IPS DF 19.7 (cell line): ENCODE data around the gene BBS10.
"Not testable (repeated sequence)": the region's sequence is repeated elsewhere in the genome, so short reads cannot be mapped to it uniquely, and the experiment has no call there.

Source experiments
- DNase-seq: peaks from one replicate; pipeline ENCODE4 v3.0.0-alpha.2; 2013; ENCODE audit warnings: low read depth, low spot score

BBS10 gene

DNA sequence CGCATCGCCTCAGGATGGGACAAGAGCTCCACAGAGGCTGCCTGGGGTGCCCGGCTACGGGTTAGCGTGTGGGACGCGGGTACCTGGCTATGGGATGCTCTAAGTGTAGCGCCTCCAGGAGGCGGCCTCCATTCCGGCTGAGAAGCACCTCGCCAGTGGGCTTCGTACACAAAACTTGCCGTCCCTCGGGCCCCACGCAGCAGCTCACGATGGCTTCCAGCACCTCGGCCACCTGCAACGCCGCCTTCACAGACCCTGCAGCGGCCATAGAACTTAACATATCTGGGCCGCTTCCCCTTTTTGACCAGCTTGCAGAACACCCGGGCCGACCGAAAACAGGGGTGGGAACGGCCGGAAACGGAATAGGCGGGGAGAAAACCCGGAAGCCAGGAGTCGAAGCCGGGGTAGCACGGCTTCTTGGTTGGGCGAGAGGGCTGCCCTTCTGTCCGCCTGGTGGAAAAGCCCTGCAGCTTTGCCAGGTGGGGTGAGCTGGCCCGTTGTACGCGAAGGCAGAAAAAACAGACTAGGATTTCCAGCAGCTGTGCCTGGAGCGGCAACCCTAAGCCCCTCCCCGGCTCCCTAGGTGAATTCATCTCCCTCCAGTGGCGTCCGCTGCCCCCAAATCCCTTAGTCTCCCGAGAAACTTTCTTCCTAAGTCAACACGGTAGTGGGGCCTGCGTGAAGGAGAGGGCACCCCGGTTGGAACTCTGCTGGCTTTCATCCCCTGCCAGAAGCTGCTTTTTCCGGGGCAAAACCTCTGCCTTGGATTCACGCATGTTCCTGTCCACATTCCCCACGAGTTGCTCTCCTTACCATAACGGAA lies at the start of gene BBS10:
Gene BBS10, minus strand, starts transcription at position 337 of the 823 bp plus-strand sequence. Its CDS starts 57 bp downstream, at position 280.
- peak; percentile 68 for DNase-seq

DNA sequence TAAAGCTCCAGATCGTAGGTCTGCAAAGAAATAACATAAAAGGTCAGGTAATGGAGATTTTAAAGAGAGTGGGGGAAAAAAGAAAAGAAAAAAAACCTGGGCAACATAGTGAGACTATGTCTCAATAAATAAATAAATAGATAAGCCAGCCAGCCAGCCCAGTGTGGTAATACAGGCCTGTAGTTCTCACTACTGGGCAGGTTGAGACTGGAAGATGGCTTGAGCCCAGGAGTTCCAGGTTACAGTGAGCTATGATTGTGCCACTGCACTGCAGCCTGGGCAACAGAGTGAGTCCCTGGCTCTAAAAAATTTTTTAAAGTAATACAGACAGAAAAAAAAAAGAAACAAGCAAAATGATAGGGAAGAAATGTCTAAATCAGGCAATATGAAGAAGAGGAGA lies 43.2 kb upstream of the BBS10 start:
- DNase-seq: no peak

DNA sequence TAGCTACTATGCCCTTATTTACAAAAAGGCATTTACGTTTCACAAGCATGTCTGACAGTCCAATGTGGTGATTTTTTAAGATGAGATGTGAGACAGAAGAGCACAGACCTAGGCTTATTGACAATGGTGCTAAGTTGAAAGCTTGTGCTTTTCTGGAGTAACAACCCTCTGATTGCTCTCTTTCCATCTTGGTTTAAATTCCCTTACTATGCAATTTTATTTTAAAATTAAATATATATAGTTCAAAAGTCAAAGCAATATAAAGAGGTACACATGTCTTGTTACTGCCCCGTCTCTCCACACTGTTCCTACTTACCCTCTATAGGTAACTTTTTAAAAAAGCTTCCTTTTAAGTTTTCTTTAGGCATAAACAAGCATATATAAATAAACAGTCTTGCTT lies 39.4 kb upstream of the BBS10 start:
- DNase-seq: no peak

DNA sequence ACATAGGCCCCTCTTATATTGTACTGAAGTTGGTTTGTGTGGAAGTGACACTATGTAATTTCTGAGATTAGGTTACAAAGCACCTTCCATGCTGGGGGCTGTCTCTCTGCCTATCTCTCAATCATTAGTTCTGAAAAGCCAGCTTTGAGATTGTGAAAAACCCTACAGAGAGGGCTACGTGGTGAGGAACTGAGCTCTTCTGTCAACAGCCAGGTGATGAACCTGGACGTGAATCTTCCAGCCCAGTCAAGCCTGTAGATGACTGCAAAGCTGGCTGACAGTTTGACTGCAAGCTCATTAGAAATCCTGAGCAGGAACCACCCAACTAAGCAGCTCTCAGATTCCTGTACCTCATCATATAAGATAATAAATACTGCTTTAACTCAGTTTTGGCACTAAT lies 36.3 kb upstream of the BBS10 start:
- DNase-seq: no peak

- DNase-seq: no peak
These were observed 35.8 kb upstream of the BBS10 start for GRCh38 chr12:76383988-76384387.

DNA sequence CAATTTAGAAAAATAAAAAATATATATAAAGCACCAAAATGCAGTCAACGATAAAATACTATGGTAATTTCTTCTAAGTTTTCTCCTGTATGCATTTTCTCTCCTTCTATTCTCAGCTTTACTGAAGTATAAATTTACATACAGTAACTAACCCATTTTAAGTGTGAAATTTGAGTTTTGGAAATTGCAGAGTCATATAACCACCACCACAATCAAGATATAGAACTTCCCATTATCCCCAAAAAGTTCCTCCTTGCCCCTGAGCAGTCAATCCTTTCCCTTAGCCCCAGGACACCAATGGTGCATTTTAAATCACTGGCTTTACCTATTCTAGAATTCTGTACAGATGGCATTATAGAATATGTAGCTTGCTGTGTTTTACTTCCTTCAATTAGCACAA lies 31.0 kb upstream of the BBS10 start:
- no peak for DNase-seq

GRCh38 chr12:76376876-76377275 lies 28.7 kb upstream of the BBS10 start:
- DNase-seq: not testable (repeated sequence)

DNA sequence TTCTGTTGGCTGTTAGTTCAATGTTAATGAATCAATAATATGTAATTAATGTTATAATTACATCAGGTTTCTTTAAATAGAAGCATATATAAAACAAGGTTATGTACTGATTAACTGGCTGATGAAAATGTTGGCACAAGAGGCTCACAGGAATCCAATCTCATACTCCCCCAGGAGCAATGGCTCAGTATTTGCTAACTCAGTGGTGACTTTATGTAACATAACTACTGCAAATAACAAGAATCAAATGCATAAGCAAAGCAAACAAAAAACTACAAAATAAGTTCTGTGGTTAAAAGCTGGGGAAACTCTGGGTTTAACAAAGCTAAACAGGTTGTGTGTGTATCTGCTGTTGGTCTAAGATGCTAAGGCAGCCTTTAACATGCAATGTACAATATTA lies 27.7 kb upstream of the BBS10 start:
- no peak for DNase-seq

GRCh38 chr12:76375470-76375869 lies 27.3 kb upstream of the BBS10 start:
- DNase-seq: no peak

- no peak for DNase-seq
These were observed 26.3 kb upstream of the BBS10 start for GRCh38 chr12:76374386-76375020.

DNA sequence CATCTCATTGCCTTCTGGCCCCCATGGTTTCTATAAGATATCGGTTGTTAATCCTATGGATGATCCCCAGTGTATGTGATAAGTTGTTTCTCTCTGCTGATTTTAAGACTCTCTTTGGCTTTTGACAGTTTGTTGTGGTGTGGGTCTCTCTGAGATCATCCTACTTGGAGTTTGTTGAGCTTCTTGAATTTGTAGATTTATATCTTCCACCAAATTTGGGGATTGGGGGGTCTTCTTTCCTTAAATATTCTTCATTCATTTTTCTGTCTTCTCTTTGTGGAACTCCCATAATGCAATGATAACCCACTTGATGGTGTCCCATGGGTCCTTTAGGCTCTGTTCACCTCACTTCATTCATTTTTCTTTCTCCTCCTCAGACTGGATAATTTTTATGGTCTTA lies 20.0 kb upstream of the BBS10 start:
- no peak for DNase-seq

DNA sequence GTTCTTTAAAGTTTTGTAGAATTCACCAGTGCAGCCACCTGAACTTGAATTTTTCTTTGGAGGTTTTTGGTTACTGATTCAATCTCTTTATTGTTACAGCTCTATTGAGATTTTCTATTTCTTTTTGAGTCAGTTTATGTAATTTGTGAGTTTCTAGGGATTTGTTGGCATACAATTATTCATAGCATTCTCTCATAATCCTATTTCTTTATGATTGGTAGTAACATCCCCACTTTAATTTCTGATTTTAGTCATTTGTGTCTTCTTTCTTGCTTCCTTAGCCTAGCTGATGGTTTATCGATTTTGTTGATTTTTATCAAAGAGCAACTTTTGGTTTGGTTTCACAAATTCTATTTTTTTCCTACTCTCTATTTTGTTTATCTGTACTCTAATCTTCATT lies 17.9 kb upstream of the BBS10 start:
- DNase-seq: no peak

- not testable (repeated sequence) for DNase-seq
These were observed 15.9 kb upstream of the BBS10 start for GRCh38 chr12:76364131-76364530.

DNA sequence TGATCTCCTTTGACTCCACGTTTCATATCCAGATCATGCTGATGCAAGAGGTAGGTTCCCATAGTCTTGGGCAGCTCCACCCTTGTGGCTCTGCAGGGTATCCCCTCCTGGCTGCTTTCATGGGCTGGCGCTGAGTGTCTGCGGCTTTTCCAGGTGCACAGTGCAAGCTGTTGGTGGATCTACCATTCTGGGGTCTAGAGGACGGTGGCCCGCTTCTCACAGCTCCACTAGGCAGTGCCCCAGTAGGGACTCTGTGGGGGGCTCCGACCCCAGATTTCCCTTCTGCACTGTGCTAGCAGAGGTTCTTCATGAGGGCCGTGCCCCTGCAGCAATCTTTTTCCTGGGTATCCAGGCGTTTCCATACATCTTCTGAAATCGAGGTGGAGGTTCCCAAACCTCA lies 12.1 kb upstream of the BBS10 start:
- no peak for DNase-seq

DNA sequence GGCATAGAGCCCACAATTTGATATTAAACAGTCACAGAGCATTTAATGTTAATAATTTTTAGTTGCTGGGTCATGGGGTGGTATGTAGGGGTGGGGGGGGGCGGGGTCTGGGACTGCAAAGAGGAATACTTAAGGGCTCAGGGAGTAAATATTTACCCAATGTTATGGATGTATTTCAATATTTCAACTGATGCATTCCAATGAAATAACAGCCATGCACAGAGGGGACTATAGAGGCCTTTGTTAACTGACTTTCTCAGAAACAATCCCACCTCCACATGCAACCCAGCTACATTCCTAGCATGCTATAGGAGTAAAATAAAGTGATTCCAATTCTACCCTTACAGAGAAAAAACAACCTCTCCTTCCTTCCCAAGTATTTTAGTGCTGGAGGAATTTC lies 7.9 kb upstream of the BBS10 start:
- DNase-seq: no peak

DNA sequence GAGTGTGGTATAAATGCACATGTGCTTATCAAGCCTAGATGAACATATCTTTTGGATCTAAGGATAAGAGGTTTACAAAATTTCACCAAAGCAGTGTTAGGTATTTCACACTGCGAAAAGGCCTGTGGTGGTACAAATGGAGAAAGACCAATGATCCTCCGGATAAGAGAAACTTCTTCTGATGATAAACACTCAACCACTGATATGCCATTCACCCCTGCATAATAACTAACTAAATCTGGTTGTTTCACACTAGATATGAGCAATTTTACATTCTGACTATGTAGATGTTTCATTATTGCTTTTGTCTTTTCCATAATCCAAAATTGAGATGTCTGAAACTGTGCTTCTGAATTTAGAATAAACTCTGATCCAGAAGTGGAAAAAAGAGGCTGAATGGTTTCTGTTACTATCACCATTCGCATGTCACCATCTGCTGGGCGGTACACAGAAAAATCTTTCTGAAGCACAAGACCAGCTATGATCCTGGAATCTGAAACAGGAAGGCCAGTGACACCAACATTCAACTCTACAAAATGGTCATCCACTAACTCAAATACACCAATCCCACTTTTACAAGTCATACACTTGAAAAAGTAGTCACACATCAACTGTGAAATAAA lies 1.3 kb downstream of the BBS10 start:
- DNase-seq: no peak

GRCh38 chr12:76346236-76346635 lies 2.0 kb downstream of the BBS10 start:
- DNase-seq: no peak

GRCh38 chr12:76345569-76345968 lies 2.6 kb downstream of the BBS10 start:
- DNase-seq: no peak

DNA sequence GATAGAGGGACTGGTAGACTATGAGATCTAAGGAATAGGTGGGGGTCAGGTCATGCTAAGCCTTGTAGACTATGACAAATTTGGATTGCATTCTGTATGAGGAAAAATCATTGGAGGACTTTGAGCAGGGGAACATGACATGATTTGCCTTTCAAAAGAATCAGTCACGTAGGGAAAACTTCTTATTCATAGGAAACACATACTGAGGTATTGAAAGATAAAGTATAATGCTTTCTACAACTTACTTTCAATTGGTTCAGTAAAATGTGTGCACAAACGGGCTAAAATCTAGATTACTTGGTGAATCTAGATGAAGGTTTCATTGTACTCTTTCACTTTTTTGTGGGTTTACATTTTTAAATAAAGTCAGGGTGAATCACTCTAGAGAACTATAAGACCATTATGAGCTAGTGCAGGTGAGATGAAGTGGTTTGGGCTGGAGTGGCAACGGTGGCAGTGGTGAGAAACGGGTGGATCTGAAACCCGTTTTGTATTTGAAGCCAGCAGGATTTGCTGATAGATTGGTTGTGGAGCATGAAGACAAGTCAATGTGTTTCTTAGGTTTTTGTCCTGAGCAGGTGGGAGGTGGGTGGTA lies 6.7 kb downstream of the BBS10 start:
- no peak for DNase-seq

- no peak for DNase-seq
These were observed 7.4 kb downstream of the BBS10 start for GRCh38 chr12:76340680-76341435.

GRCh38 chr12:76337583-76337982 lies 10.6 kb downstream of the BBS10 start:
- no peak for DNase-seq

GRCh38 chr12:76332606-76333005 lies 15.6 kb downstream of the BBS10 start:
- DNase-seq: no peak
